T-helper 1 cell treated with Interleukin-12 subunit alpha and Interleukin-12 subunit beta and Interleukin-4 antibody, amounts not matched to agents 30 ng/mL and 1 ng/mL, for 36 hours (primary cell): ENCODE data around the gene NRIP2. TPM values are rescaled to one million over a fixed set of nuclear protein-coding genes. Genes with fewer than 3 reads are reported as not detected.

Source experiments
- intact Hi-C: fragments of 100-400 bp; cut with micrococcal nuclease; formaldehyde crosslinking; loops from one replicate; pipeline ENCODE4 v1.15.1; 2024
- total RNA-seq: library from RNA; stranded (reverse); gene quantifications from 2 replicates; pipeline ENCODE4 v1.2.3, GENCODE V29; 2022

The NRIP2 gene
- total RNA-seq, 1 donor from 2014 or later = not detected

DNA sequence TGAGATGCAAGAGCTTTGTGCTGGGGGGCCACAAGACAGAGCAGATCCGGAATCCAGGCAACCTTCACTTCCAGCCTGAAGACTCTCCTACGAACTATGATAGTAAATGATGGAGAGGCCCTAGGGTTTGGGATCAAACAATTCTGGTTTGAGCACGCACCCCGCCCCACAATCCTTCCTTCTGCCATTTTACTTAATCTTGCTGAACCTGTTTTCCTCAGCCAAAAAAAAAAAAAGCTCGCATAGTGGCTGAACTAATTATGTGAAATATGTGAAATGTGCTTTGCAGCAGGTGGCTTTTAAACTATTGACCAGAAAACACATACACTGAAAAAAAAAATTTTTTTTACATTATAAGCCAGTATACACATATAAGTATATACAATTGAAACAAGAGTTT is 23.0 kb downstream of the NRIP2 start:
- intact Hi-C loops = loop anchor here (1.0 to 5.0 kb wide), 11 partner anchors 18 to 1727 kb away; partner anchors contain the start of genes DCP1B, FBXL14, FKBP4 and PARP11

DNA sequence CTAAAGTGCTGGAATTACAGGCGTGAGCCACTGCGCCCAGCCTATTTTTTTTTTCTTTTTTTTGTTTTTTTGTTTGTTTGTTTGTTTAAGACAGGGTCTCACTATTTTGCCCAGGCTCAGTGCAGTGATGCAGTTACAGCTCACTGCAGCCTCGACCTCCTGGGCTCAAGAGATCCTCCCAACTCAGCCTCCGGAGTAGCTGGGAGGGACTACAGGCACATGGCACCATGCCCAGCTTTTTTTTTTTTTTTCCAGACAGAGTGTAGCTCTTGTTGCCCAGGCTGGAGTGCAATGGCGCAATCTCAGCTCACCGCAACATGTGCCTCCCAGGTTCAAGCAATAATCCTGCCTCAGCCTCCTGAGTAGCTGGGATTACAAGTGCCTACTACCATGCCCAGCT is 28.1 kb downstream of the NRIP2 start:
- intact Hi-C loops = no loop called here

DNA sequence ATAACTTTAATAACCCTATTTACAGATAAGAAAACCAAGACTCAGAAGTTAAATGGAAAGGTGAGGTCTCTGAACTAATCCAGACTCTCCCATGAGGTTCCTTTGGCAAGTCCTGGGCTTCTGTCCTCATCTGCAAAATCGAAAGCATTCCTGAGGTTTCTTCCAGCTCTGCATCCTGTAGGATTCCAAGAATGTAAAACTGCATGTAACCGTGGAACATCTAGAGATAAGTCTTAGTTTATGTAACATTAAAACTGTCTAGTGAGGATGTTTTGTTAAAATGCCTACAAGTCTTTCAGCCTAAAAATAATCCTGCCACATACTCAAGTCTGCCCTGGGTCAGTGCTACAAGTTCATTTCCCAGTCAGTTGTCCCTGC is 29.7 kb downstream of the NRIP2 start:
- intact Hi-C loops = no loop called here

DNA sequence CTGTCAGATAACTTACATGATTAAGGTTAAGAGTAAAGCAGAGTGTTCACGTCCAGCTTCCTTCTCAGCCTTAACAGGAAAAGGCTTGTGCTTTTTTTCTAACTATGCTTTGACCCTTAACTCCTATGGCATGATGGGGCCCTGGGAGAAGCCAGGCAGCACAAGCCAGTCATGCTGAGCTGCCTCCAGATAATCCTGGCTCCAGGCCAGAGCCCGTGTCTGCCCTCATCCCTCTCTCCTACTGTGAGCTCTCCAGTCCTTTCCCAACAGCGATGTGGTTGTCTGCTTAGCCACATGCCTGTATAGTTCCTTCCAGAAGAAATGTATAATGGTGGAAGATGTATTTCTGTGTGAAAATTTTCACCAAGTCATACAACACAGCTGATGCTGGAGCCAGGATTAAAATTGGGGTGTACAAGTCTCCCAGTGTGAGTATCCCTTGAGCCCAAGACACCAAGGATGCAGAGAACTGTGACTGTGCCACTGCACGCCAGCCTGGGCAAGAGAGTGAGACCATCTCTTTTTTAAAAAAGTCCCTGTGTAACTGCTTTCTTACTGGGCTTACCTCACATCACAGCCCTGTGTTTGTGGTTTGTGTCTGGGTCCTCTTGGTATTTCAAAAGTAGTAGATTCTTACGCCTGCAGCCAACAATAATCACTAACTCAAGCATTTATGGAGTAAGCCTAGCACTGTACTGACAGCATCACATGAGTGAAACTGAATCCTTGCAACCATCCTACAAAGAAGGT is 30.3 kb downstream of the NRIP2 start:
- intact Hi-C loops = no loop called here

DNA sequence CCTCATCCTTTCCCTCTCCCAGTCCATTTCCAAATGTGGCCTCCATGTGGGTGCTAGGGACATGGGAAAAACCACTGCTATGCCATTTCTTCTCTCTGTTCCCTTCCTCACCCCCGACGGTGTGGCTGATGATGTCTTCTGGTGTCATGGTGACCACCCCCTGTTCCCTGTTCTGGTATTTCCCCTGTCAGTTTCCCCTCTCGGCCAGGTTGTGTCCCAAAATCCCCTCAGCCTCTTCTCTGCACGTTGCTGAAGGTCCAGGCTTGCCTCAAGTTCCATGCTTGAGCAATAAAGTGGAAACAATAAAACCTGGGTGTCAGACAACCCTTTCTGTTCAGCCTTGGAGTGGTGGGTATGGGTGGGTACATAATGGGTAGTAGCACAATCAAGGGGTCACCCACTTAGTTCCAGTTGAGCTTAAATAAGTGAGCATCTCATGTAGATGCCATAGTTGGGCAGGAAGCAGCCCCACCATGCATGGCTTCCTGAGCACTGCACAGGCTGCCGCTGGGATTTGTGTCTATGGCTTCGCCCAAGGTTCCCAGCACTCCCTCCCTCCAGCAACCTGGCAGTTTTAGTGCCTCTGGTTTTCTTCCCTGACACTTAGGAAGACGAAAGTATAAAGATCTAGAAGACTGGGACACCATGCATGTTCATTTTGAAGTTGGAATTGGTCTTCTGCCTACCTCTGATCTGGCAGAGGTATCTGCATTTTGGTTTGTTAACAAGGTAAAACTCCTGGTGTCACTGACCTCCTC is 31.0 kb downstream of the NRIP2 start:
- intact Hi-C loops = no loop called here

DNA sequence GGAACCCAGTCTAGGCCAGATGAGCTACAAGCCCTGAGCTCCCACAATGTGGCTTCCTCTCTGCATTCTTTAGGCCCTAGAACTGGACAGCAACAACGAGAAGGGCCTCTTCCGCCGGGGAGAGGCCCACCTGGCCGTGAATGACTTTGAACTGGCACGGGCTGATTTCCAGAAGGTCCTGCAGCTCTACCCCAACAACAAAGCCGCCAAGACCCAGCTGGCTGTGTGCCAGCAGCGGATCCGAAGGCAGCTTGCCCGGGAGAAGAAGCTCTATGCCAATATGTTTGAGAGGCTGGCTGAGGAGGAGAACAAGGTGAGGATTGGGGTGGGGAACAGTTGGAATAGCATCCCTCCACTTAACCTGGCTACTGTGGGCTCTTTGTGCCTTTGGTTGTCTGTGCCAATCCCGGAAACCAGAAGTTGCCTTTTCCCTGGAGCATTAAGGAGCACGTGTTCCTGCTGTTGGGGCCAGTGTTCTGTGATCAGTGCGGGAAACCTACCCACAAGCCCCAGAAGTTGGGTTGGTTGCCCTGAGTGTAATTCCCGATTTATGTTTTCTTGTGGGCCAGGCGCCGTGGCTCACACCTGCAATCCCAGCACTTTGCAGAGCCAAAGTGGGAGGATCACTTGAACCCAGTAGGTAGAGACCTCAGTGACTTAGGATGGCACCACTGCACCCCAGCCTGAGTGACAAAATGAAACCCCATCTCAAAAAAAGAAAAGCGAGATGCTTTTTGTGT is 33.6 kb downstream of the NRIP2 start:
- intact Hi-C loops = no loop called here

DNA sequence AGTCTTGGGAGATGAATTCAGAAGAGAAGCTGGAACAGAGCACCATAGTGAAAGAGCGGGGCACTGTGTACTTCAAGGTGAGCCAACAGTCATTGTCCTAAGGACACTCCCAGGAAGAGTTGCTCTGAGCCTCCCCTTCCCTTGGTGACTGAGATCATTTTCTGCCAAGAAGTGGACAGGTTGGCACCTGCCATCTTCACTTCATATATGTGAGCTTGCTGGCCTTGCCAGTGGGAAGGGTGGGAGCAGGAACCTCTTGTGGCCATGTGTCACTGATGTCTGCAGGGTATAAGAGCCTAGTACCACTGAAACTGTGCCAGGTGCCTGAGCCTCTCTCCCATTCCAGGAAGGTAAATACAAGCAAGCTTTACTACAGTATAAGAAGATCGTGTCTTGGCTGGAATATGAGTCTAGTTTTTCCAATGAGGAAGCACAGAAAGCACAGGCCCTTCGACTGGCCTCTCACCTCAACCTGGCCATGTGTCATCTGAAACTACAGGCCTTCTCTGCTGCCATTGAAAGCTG is 34.7 kb downstream of the NRIP2 start:
- intact Hi-C loops = no loop called here

DNA sequence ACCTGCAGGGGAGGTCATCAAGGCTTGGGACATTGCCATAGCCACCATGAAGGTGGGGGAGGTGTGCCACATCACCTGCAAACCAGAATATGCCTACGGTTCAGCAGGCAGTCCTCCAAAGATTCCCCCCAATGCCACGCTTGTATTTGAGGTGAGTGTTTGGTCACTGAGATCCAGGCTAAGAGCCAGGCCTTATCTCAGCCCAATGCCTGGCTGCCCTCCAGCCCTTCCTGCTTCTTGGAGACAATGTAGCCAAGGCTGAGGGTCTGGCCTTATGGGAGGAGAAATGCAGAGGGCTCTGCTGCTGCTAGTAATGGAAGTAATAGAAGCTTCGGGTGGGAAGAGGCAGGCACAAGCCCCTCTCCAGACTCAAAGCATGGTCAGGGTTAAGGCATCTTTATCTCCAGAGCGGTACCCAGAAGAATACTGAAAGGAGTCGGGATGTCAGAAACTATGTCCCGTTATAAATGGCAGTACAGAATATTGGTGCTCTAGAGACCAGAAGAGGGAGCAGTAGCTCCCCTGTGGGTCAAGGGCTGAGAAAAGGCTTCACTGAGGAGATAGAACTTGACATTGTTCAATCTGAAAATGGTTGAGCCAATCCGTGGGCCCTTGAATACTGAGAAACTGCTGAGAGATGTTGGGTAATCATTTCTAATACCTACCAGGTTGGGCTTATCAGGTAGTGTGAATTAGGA is 37.0 kb downstream of the NRIP2 start:
- intact Hi-C loops = loop anchor here (2.0 kb wide), 1 partner anchor 243 kb away; no protein-coding TSS in a partner anchor

DNA sequence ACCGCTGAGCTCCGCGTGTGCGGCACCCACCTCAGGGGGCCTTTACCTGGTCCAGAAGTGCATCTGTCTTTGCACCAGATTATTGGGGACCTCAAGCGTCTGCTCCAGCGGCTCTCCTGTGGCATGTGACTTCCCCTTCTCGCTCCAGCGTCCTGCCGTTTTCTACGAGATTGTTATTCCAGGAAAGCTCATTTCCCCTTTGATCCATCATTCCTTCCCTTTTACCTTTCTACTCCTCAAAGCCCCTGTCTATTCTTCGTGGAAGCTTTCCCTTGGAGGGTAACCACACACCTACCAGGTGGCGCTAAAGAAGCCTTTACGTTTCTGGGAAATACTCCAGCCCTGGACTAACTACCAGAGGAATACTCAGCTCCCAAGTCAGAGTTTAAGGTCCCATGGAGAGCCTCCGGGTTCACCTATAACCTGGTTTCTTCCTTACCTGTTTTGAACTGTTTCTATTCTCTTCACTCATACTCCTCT is 38.6 kb downstream of the NRIP2 start:
- intact Hi-C loops = no loop called here

DNA sequence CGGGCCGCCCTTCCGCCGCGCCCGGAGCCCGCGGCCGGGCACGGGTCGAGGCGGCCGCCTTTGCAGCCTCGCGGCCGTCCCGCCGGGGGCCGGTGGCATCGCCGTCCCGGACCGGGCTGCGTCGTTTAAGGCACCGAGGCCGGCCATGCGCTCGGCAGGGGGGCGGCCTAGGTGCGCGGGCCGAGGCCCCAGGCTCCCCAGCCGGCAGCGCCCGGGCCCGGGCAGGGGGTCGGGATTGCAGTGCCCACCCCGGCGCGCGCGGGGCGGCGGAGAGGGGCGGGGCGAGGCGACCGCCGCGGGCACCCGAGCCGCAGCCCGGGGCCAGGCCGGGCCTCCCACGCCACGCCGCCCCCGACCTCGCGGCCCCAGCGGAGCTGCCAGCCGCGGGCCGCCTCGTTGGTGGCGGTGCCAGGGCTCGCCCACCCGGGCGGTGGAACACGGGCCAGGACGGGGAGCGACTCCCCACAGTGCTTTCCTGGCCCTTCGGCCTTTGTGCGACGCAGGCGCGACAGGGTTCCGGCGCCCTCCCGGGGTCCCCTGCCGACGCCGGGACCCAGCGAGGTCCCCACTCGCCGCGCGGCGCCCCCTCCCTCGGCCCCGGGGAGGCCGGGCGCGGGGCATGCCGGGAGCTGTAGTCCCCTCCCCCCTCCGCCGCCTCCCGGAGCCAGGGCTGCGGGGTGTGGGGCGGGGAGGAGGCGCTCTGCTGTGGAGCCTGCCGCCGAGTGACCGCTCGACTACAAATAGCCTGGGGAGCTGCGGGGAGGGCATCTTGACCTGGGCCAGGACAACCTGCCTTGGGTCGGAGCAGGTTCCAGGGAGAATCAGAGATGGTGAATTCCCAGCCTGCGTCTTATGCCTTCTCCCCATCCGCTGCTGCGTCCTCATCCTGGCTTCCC is 39.3 kb downstream of the NRIP2 start:
- intact Hi-C loops = loop anchor here (1.0 to 2.0 kb wide), 2 partner anchors 81 to 791 kb away; partner anchors contain the start of genes DCP1B, FOXM1 and RHNO1

DNA sequence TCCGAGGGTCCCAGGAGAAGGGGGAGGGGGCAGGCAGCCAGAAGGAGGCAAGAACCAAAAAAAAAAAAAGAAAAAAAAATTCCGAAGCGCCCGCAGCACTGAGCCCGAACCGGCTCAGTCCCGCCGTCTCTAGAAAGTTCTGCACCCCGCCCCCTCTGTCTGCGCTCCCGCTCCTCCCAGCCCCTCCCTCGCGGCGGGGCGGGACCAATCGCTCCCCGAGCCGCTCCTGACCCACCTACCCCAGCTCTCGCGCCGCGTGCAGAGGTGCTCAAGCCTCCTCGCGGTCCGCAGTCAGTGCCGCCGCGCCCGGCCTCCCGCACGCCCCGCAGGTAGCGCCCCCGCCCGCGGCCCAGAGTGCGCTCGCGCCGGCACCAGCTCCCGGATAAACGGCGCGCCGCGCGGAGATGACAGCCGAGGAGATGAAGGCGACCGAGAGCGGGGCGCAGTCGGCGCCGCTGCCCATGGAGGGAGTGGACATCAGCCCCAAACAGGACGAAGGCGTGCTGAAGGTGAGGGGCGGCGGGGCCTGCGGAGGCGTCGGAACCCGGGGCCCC is 40.0 kb downstream of the NRIP2 start, which contains the start of gene FKBP4:
TSS of gene FKBP4 (plus strand) at position 235 of the 554 bp plus-strand sequence. CDS start at position 405, 170 bp downstream.
- intact Hi-C loops = loop anchor here (1.0 to 2.0 kb wide), 6 partner anchors 17 to 791 kb away; partner anchors contain the start of genes DCP1B, FOXM1, ITFG2 and RHNO1

DNA sequence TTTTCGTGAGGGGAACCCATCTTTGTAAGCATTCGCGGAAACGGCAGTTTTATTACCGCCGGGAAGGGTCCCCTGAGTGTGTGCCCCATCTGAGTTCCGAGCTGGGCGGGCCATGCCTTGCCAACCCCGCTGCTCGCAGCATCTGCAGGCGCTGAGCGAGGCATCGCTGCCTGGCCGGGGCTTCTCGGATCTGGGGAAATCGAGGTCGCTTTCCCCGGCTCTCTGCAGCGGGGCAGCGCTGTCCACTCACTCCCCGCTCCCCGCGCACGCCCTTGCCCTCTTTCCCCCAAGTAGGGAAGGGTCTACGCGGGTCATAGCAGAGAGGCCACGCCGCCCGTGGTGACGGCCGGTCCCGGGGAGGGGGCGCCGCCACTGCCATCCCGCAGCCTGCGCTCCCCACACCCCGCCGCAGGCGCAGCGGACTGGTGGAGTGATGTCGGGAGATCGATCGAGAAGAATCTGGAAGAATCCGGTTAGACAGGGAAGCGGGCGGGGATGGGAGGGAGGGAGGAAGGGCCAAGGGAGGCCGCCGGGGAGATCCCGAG is 40.6 kb downstream of the NRIP2 start:
- intact Hi-C loops = loop anchor here (1.0 to 2.0 kb wide), 5 partner anchors 18 to 103 kb away; partner anchors contain the start of genes FOXM1, ITFG2, RHNO1 and TULP3

DNA sequence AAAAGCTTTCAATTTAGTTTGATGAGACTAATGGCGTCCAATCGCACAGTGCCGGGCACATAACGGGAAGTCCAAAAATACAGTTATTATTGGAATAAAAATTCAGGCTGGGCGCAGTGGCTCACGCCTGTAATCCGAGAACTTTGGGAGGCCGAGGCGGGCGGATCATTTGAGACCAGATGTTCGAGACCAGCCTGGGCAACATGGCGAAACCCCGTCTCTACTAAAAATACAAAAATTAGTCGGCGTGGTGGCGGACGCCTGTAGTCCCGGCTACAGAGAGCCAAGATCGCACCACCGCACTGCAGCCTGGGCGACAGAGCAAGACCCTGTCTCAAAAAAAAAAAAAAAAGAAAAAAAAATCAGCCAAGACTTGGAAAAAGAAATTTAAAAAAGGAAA is 41.3 kb downstream of the NRIP2 start:
- intact Hi-C loops = no loop called here

DNA sequence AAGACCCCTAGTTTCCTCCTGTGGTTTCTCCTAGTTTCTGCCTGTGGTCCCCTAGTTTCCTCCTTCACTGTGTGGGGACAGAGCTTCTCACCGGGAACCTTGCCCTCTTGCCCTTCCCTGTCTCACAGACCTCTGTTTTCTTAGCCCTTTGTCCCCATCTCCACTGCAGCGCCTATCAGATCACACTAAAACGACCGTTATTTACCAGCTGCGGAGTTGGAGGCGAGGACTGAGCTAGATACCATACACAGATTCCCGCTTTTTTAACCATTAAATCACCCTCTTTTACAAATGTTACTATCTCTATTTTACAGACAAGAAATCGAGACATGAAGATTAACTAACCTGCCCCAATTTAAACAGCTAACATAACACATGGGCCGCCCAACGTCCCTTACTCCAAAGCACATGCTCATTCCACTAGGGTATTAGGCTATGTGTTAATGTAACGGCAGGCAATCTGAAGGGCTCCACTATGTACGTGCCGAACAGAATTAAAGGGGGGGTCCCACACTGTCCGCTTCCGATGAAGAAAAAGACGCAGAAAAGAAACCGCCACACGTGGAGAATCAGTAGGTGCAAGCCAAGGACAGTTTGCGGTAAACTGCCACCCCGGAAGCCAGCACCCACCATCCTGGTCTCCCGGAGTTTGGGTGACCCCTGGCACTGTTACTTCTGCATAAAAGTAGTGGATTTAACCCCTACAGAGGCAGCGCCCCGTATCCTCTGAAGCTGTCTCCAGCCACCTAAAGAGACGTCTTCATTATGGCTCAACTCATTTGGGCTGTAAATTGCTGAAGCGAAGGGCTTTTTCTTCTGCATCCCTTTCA is 41.9 kb downstream of the NRIP2 start:
- intact Hi-C loops = no loop called here

DNA sequence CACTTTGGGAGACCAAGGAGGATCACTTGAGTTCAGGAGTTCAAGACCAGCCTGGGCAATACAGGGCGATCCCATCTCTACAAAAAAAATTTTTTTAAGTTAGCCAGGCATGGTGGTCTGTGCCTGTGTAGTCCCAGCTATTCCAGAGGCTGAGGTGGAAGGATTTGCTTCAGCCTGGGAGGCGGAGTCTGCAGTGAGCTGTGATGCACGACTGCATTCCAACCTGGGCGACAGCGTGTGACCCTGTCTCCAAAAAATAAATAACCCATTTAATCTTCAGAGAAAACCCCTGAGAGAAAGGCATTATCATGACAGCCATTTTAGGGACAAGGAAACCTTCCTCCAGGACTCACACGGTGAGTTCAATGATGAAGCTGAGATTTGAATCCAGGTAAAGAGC is 43.7 kb downstream of the NRIP2 start:
- intact Hi-C loops = no loop called here

DNA sequence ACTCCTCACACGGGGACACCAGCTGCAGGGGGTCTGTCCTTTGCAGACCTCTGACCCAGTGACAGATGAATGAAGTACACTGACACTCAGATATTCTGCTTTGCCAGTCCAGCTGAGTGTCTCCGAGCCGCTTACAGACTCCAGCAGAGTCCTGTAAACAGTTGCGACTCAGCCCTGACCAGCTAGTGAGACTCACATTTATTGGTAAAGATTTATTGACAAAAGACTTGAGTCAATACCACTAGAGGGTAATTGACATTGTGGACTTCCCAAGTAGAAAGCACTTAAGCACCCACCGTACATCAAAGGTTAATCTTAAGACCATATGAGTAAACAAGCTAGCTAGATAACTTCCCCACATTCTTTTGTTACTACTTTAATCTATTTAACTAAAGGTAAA is 49.8 kb downstream of the NRIP2 start:
- intact Hi-C loops = loop anchor here (2.0 kb wide), 1 partner anchor 94 kb away; no protein-coding TSS in a partner anchor

DNA sequence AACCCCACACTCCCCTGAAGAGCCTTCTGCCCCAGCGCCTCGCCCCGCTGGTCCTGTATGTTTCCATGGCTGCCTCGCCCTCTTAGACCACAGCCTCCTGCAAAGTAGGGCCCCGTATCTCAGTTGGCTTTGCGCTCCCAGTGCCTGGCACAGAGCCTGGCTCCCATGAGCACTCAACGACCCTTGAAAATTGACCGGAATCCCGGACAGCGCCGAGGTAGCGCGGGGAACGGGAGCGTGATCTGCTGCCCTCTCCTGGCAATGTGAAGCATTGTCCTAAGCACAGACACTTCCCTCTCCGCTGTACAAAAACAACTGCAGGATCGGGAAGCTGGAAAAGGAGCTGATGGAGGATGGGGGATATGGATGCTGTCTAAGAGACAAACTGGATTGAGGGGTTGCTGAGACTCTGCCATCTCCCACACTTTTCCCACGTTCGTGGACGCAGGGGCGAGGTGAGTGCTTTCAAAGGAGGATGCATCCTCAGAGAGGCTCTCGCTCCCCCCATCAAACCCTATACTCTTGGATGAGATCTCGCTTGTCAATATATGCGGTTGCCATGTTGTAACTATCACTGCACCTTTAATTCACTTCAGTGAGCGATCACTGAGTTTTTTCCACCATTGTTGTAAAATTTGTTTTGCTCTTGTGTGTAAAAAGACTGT is 50.8 kb downstream of the NRIP2 start:
- intact Hi-C loops = loop anchor here (1.0 to 2.0 kb wide), 2 partner anchors 93 to 101 kb away; no protein-coding TSS in a partner anchor
